ENCODE measurements around the gene CAMKK1. TPM values are rescaled to one million over a fixed set of nuclear protein-coding genes. Genes with fewer than 3 reads are reported as not detected.

The CAMKK1 gene
- total and polyA plus RNA-seq, 8 donors, result 4.2 to 23.0 (median 6.0) TPM

- no peak for TF ChIP-seq CTCF (IDR thresholded peaks at IDR 0.05)
- WGBS, 2 donors, result 88 to 89% methylated on average over 10 of the region's 10 CpGs
Observed at GRCh38 chr17:3886776-3887175, 6.1 kb downstream of the CAMKK1 start.

GRCh38 chr17:3885970-3886369, 6.9 kb downstream of the CAMKK1 start:
- DNase-seq, result no peak
- no peaks in the 10 kb centered on the region for H3K9me3 ChIP-seq
- peaks cover 0 to 7% (median 0%) of the 10 kb centered on the region in 3 donors for H3K4me1 ChIP-seq
- H3K27me3 ChIP-seq, result no peaks in the 10 kb centered on the region
- no peak for ATAC-seq
- H3K27ac ChIP-seq, result no peak overlapping the region
- TF ChIP-seq CTCF (IDR thresholded peaks at IDR 0.05), result no peak
- no peak for FAIRE-seq
- H3K36me3 ChIP-seq, result no peaks in the 10 kb centered on the region
- 86 to 92% methylated on average over 4 of the region's 4 CpGs for WGBS, 2 donors
- intact Hi-C loops (cut with DNase I), result no loop called here
- H3K4me3 ChIP-seq, result no peak overlapping the region

More at GRCh38 chr17:3886776-3887175, 6.1 kb downstream of the CAMKK1 start:
- ATAC-seq (peak in 1 of 4 donors; percentile 50), FAIRE-seq (no peak), DNase-seq (peak in 2 of 6 donors; percentile 21 to 31)
- peak overlapping the region in 2 of 4 donors; percentile 39 to 42 for H3K27ac ChIP-seq
- intact Hi-C loops (cut with DNase I), result no loop called here
- no peak overlapping the region for H3K4me3 ChIP-seq
- H3K4me1 ChIP-seq, result peaks cover 0 to 13% (median 0%) of the 10 kb centered on the region in 3 donors
- no peaks in the 10 kb centered on the region for H3K36me3 ChIP-seq
- no peaks in the 10 kb centered on the region for H3K9me3 ChIP-seq
- no peaks in the 10 kb centered on the region for H3K27me3 ChIP-seq

GRCh38 chr17:3885271-3885670, 7.6 kb downstream of the CAMKK1 start:
- DNase-seq (no peak), FAIRE-seq (no peak), ATAC-seq (no peak)
- 84% methylated on average over 14 of the region's 14 CpGs for WGBS, 2 donors
- Histone ChIP-seq H3K4me3 (no peak overlapping the region), H3K4me1 (peaks cover 0 to 3% (median 0%) of the 10 kb centered on the region in 3 donors), H3K36me3 (no peaks in the 10 kb centered on the region), H3K9me3 (no peaks in the 10 kb centered on the region), H3K27ac (no peak overlapping the region), H3K27me3 (no peaks in the 10 kb centered on the region)
- no peak for TF ChIP-seq CTCF (IDR thresholded peaks at IDR 0.05)
- intact Hi-C loops (cut with DNase I), result no loop called here

- no peak for FAIRE-seq
- H3K4me1 ChIP-seq, result no peaks in the 10 kb centered on the region
- H3K36me3 ChIP-seq, result no peaks in the 10 kb centered on the region
- intact Hi-C loops (cut with DNase I), result no loop called here
- no peak overlapping the region for H3K4me3 ChIP-seq
- H3K9me3 ChIP-seq, result no peaks in the 10 kb centered on the region
- 91% methylated on average over 12 of the region's 12 CpGs for WGBS, 2 donors
- no peak for ATAC-seq
- no peak overlapping the region for H3K27ac ChIP-seq
- no peak for TF ChIP-seq CTCF (IDR thresholded peaks at IDR 0.05)
- no peaks in the 10 kb centered on the region for H3K27me3 ChIP-seq
- DNase-seq, result no peak
Observed at GRCh38 chr17:3884188-3884587, 8.7 kb downstream of the CAMKK1 start.

DNA sequence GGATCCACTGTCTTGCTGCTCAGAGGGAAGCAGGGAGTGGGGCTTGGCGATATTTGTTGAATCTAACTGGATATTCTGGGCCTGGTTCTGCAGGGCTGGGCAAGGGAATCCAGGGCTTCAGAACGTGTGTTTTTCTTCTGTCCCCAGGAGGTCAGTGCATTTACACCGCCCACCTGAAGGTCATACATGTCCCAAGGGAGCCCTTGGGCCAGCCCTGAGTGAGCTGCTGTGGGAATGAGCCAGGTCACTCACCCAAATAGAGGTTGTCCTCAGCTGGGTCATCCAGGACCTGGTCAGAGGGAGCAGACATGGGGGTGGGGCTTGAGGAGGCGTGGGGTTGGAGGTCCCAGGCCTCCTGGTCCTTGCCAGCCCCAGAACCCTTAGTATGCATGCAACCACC, 10.6 kb downstream of the CAMKK1 start:
- no peak for DNase-seq
- WGBS, 2 donors, result 73 to 77% methylated on average over 4 of the region's 4 CpGs

More for the DNA sequence above, 10.6 kb downstream of the CAMKK1 start:
- no peaks in the 10 kb centered on the region for H3K27me3 ChIP-seq
- no peak overlapping the region for H3K27ac ChIP-seq
- ATAC-seq (no peak), FAIRE-seq (no peak)
- H3K4me3 ChIP-seq, result no peak overlapping the region
- no peaks in the 10 kb centered on the region for H3K36me3 ChIP-seq
- H3K9me3 ChIP-seq, result no peaks in the 10 kb centered on the region
- no peak for TF ChIP-seq CTCF (IDR thresholded peaks at IDR 0.05)
- H3K4me1 ChIP-seq, result no peaks in the 10 kb centered on the region
- intact Hi-C loops (cut with DNase I), result no loop called here
